Skin epidermis (tissue), 12 donors: ENCODE results near the gene EN2.
A peak's percentile ranks its signal among the peaks of the same experiment; 100 is the strongest.

Source experiments
- H3K27ac ChIP-seq, 21 experiments: fragments of 200-600 bp; sonication (generic) in 11 of 21; one replicate each; pipeline ENCODE4 v1.5.0; 2020; ENCODE audit warnings: mild to moderate bottlenecking in 3 of 21, inconsistent platforms in 2 of 21, moderate library complexity in 2 of 21
- H3K4me3 ChIP-seq, 7 experiments: fragments of 200-600 bp; sonication (generic) in 2 of 7; one replicate each; pipeline ENCODE4 v1.5.0; 2020; ENCODE audit warnings: inconsistent platforms in 2 of 7, mild to moderate bottlenecking in 2 of 7, moderate library complexity in 1 of 7

Gene EN2

DNA sequence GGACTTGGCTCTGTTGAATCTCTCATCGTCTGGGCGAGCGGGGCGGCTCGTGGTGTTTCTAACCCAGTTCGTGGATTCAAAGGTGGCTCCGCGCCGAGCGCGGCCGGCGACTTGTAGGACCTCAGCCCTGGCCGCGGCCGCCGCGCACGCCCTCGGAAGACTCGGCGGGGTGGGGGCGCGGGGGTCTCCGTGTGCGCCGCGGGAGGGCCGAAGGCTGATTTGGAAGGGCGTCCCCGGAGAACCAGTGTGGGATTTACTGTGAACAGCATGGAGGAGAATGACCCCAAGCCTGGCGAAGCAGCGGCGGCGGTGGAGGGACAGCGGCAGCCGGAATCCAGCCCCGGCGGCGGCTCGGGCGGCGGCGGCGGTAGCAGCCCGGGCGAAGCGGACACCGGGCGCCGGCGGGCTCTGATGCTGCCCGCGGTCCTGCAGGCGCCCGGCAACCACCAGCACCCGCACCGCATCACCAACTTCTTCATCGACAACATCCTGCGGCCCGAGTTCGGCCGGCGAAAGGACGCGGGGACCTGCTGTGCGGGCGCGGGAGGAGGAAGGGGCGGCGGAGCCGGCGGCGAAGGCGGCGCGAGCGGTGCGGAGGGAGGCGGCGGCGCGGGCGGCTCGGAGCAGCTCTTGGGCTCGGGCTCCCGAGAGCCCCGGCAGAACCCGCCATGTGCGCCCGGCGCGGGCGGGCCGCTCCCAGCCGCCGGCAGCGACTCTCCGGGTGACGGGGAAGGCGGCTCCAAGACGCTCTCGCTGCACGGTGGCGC, at the start of gene EN2:
Gene EN2, plus strand, starts transcription at position 19 of the 767 bp plus-strand sequence. Its CDS starts 249 bp downstream, at position 268.
- Histone ChIP-seq H3K27ac (no peak within 1 kb of the TSS), H3K4me3 (peak within 1 kb of the TSS; percentile 12 to 47 (median 29))

DNA sequence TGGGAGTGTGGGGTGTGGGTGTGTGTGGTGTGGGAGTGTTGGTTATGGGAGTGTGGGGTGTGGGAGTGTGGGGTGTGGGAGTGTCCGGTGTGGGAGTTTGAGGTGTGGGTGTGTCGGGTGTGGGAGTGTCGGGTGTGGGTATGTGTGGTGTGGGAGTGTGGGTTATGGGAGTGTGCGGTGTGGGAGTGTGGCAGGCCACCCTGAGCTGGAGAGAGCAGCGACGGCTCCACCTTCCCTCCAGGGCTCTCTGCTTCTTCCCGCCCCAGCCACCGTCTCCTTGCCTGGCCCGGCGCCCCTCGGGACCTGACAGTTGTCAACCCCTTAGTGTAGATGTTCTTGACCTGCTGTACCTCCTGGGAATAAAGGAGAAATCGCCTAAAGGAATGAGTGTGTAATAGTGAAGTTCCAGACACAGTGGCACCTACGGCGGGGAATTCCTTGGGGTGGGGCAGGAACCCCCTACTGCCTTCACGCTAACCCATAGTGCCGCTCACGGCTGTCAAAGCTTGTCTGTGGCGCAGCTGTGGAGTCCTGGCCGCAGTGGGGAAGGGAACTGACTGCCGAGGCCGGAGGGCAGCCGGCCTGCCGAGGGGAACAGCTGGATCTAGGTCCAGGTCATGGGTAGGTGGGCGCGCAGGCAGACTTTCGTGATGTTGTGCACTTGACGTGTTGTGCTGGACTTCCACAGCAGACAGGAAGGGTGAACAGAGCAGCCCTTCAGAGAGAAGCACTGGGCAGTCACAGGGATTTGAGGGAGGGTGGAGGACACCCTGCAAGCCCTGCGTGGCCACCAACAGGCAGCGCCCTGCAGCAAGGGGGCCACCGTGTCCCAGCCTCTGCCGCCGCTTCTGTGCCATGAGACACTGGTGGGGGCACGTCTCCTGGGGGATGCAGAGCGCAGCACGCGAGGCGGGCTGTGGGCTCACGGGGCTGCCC, 49.0 kb upstream of the EN2 start:
- H3K27ac ChIP-seq: no peak overlapping the region
- no peak overlapping the region for H3K4me3 ChIP-seq

- H3K4me3 ChIP-seq: no peak overlapping the region
These were observed 47.9 kb upstream of the EN2 start for GRCh38 chr7:155409980-155410379.

DNA sequence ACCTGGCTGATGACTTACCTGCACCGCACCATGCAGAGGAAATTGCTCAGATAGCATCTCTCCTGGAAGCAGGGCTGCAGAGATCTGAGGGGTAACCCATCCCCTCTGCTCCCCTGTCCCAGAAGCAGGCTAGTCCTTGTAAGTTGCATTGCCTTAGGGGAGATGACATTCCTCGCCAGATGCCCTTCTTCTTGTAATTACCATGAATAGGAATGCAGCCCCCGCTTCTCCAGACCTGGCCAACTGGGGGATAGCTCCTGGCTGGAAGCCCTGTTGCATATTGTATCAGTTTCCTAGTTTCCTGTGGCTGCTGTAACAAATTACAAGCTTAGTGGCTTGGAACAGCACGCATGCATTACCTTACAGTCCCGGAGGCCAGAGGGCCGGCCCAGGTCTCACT, 47.5 kb upstream of the EN2 start:
- no peak overlapping the region for H3K4me3 ChIP-seq
- H3K27ac ChIP-seq: no peak overlapping the region

More at GRCh38 chr7:155409980-155410379, 47.9 kb upstream of the EN2 start:
- no peak overlapping the region for H3K27ac ChIP-seq

GRCh38 chr7:155411718-155412415, 46.1 kb upstream of the EN2 start:
- no peak overlapping the region for H3K4me3 ChIP-seq
- H3K27ac ChIP-seq: no peak overlapping the region

DNA sequence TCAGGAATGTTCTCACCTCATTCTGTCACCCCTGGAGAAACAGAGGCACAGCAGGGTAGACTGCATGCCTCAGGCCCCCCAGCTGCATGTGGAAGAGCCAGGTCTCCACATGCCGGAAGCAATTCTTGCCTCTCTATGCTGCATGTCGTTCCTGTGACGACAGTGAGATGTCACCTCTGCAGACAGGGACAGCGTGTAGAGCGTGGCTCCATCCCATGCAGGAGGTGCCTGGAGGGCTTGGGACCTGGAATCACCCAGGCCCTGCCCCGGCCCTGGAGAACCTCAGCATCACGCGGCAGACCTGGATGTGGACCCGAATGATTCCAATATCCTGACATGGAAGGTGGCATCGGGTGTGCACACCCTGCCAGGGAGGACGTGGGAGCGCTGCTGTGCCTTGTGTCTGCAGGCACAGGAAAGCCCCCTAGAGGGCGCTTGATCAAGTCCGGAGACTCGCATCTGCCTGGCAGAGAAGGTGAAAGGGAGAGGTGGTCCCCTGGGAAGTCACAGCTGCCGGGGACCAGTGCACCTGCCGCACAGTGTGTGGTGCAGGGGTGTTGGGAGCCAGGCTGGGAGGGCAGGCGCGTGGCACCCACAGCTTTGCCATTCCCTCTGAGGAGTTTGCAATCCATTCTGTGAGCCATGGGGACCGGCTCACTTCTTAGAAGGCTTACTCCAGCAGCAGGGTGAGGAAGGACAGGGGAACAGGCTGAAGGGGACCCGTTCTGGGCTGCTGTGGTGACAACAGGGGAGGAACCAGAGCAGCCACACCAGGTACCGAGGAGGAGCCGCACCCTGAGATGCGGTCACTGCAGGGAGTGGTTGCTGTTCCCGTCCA, 45.3 kb upstream of the EN2 start:
- no peak overlapping the region for H3K27ac ChIP-seq
- no peak overlapping the region for H3K4me3 ChIP-seq

DNA sequence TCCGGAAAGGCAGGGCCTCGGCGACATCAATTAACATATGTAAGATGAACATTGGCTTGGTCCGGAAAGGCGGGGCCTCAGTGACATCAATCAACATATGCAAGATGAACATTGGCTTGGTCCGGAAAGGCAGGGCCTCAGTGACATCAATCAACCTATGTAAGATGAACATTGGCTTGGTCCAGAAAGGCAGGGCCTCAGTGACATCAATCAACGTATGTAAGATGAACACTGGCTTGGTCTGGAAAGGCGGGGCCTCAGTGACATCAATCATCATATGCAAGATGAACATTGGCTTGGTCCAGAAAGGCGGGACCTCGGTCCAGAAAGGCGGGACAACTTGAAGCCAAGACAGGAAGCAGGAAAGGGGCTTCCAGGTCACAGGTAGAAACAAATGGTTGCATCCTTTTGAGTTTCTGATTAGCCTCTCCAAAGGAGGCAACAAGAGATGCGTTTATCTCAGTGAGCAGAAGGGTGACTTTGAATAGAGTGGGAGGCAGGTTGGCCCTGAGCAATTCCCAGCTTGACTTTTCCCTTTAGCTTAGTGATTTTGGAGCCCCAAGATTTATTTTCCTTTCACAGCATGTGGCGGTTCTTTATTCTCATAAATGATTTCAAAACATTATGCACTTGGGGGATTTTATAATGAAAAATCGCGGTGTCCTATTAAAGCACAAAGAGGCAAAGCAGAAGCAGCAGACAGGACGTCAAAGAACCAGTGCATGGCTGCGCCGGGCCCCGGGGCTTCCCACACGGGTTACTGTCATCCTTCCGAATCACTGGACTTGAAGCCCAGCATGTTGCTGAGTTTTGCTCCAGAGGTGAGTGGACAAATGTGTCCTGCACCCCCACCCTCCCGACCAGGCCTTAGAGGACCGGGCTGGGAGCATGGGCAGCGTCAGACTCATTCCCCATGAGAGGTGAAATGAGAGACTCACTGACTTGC, 43.1 kb upstream of the EN2 start:
- no peak overlapping the region for H3K4me3 ChIP-seq
- H3K27ac ChIP-seq: no peak overlapping the region

DNA sequence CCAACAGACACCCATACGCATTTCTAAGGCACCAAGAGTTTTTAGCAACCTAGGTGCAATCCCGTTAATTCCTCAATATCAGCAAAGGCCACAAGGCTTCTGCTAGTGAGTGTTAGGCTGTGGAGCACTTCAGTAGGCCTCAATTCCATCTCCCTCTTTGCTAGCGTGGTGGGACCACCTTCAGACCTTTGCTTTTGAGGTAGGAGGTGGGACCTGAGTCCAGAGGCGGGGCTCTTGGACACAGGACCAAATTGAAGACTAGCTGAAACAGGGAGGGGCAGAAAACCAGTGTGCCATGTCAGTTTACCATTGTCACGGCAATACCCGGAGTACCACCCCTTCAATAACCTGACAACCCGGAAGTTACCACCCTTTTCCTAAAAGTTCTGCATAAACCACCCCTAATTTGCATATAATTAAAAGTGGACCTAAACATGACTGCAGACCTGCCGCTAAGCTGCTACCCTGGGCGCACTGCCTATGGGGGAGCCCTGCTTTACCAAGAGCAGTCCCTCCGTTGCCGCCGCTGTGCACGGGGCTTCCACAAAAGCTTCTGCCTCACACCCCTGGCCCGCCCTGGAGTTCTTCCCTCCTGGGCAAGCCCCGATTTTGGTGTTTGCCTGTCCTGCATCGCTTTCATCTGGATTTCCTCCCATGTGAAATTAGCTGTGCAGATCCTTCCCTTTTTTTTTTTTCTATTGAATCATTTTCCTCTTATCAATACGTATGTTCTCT, 41.1 kb upstream of the EN2 start:
- no peak overlapping the region for H3K4me3 ChIP-seq
- no peak overlapping the region for H3K27ac ChIP-seq

GRCh38 chr7:155418304-155418703, 39.6 kb upstream of the EN2 start:
- H3K27ac ChIP-seq: no peak overlapping the region

DNA sequence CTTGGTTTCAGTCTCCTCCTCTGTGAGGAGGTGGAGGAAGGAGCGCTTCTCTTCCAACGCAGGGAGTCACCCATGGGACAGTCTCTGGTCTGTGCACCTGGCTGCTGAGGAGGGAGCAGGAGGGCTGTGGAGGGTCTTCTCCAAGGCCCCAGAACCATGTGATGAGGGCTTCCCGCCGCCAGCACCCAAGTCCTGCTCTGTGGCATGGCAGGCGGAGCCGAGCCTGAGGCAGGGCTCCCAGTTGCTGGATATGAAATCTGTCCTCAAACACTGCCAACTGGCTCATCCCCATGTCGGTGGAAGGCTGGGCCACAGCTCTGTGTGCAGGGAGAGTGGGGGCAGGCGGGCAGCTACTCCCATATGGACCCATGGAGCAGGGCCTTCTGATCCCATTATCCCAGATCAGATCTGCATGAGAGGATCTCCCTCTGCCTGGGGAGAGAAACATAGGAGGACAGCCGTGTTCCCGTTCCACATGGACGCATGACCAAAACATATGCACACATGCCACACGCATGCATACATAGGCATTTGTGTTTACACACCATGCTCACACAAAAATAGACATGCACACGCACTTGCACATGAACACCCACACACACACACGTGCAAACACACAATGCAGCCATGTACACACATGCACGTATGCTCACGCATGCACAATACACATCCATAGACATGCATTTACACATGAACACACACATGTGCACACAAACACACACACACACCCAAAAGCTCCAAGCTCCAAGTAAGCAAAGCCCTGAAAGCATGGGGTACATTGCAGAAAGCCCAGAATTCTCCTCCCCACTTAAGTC, 38.8 kb upstream of the EN2 start:
- no peak overlapping the region for H3K27ac ChIP-seq

More at GRCh38 chr7:155418304-155418703, 39.6 kb upstream of the EN2 start:
- no peak overlapping the region for H3K4me3 ChIP-seq

GRCh38 chr7:155420116-155420515, 37.8 kb upstream of the EN2 start:
- Histone ChIP-seq H3K4me3 (no peak overlapping the region), H3K27ac (no peak overlapping the region)

More for the DNA sequence above, 38.8 kb upstream of the EN2 start:
- H3K4me3 ChIP-seq: no peak overlapping the region

DNA sequence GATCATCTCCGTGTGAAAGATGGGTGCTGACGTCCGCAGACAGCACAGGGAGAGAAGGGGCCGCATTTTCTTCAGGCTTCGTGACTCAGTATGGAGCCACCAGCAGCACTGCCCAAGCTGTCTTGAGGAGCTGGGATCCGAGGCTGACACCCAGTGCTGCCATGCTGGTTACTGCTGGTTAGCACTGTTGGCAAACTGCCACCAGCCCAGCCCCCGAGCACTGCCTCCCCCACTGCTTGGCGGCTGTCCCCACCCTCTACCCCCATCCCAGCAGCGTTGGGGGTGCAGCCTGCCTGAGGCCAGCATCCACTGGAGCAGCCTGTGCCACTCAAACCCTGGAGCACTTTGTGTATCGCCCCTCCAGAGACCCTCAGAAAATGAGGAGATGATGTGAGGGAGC, 35.8 kb upstream of the EN2 start:
- no peak overlapping the region for H3K4me3 ChIP-seq

GRCh38 chr7:155422599-155423336, 35.2 kb upstream of the EN2 start:
- Histone ChIP-seq H3K27ac (no peak overlapping the region), H3K4me3 (no peak overlapping the region)

More for the DNA sequence above, 35.8 kb upstream of the EN2 start:
- no peak overlapping the region for H3K27ac ChIP-seq

- Histone ChIP-seq H3K27ac (no peak overlapping the region), H3K4me3 (no peak overlapping the region)
These were observed 34.3 kb upstream of the EN2 start for GRCh38 chr7:155423337-155424285.
